VCaP (cell line): ENCODE measurements around the gene DEPDC1.

Source experiments
- H3K27ac ChIP-seq: fragments of 450-650 bp; 2 replicates; pipeline ENCODE4 v1.5.1; 2017
- CTCF ChIP-seq: fragments of 450-650 bp; conservative IDR thresholded peaks from 2 replicates; pipeline ENCODE4 v1.5.1; 2017; ENCODE audit warnings: mild to moderate bottlenecking, moderate library complexity

DEPDC1 gene

GRCh38 chr1:68438310-68438709, 58.6 kb downstream of the DEPDC1 start:
- no peak for TF ChIP-seq CTCF
- no peak overlapping the region for H3K27ac ChIP-seq

- no peak for TF ChIP-seq CTCF
- H3K27ac ChIP-seq = no peak overlapping the region
These were observed 63.5 kb downstream of the DEPDC1 start for GRCh38 chr1:68433395-68433794.

- no peak overlapping the region for H3K27ac ChIP-seq
- no peak for TF ChIP-seq CTCF
These were observed 65.8 kb downstream of the DEPDC1 start for GRCh38 chr1:68431076-68431475.

- H3K27ac ChIP-seq = no peak overlapping the region
These were observed 67.6 kb downstream of the DEPDC1 start for GRCh38 chr1:68429233-68429808.

GRCh38 chr1:68426594-68426993, 70.3 kb downstream of the DEPDC1 start:
- TF ChIP-seq CTCF = no peak
- no peak overlapping the region for H3K27ac ChIP-seq

More at GRCh38 chr1:68429233-68429808, 67.6 kb downstream of the DEPDC1 start:
- TF ChIP-seq CTCF = no peak
